Stimulated activated CD8-positive, alpha-beta memory T cell treated with anti-CD3 and anti-CD28 coated beads, Interleukin-7, amount 100 ng/mL, for 24 hours (primary cell): ENCODE results near the gene GNGT2.
A peak's percentile ranks its signal among the peaks of the same experiment; 100 is the strongest.

Experiments used
- DNase-seq: peaks from one replicate; pipeline ENCODE4 v3.0.0-alpha.2; 2020; ENCODE audit warnings: low read depth

GNGT2 gene

GRCh38 chr17:49210158-49211029 is at the start of gene GNGT2, which contains the start of gene ABI3:
TSS of gene GNGT2 (minus strand) at chr17:49210574. CDS start at chr17:49207422, 3,152 bp downstream.
TSS of gene ABI3 (plus strand) at chr17:49210707. CDS start at chr17:49210725, 18 bp downstream.
- no peak for DNase-seq

- no peak for DNase-seq
These were observed 49.3 kb upstream of the GNGT2 start for GRCh38 chr17:49259663-49260010.

GRCh38 chr17:49258394-49258793 is 48.0 kb upstream of the GNGT2 start:
- no peak for DNase-seq

GRCh38 chr17:49255125-49255524 is 44.8 kb upstream of the GNGT2 start:
- DNase-seq = no peak

- DNase-seq = no peak
These were observed 43.7 kb upstream of the GNGT2 start for GRCh38 chr17:49254066-49254465.

GRCh38 chr17:49252148-49252695 is 41.8 kb upstream of the GNGT2 start:
- DNase-seq = no peak

GRCh38 chr17:49249890-49250522 is 39.6 kb upstream of the GNGT2 start:
- DNase-seq = no peak

GRCh38 chr17:49249292-49249794 is 39.0 kb upstream of the GNGT2 start:
- no peak for DNase-seq

- no peak for DNase-seq
These were observed 37.6 kb upstream of the GNGT2 start for GRCh38 chr17:49247944-49248343.

- DNase-seq = no peak
These were observed 34.5 kb upstream of the GNGT2 start for GRCh38 chr17:49244839-49245238.

GRCh38 chr17:49242813-49243212 is 32.4 kb upstream of the GNGT2 start:
- no peak for DNase-seq

- no peak for DNase-seq
These were observed 31.5 kb upstream of the GNGT2 start for GRCh38 chr17:49241692-49242397.

GRCh38 chr17:49241040-49241439 is 30.7 kb upstream of the GNGT2 start:
- DNase-seq = no peak

GRCh38 chr17:49240619-49241018 is 30.2 kb upstream of the GNGT2 start:
- DNase-seq = no peak

GRCh38 chr17:49239963-49240362 is 29.6 kb upstream of the GNGT2 start:
- no peak for DNase-seq

- no peak for DNase-seq
These were observed 25.5 kb upstream of the GNGT2 start for GRCh38 chr17:49235896-49236295.

GRCh38 chr17:49234509-49235080 is 24.2 kb upstream of the GNGT2 start:
- no peak for DNase-seq

GRCh38 chr17:49231563-49231894 is 21.2 kb upstream of the GNGT2 start:
- no peak for DNase-seq

GRCh38 chr17:49230636-49231562 is 20.5 kb upstream of the GNGT2 start, which contains the start of gene PHOSPHO1:
TSS of gene PHOSPHO1 (minus strand) at chr17:49230787. CDS start at chr17:49226691, 4,096 bp downstream.
- peak; percentile 70 for DNase-seq

- no peak for DNase-seq
These were observed 19.6 kb upstream of the GNGT2 start for GRCh38 chr17:49229805-49230600.
